Trophoblast cell (in vitro differentiated cells and primary cell): ENCODE results near the gene PLEK.
"Not testable (repeated sequence)": the region's sequence is repeated elsewhere in the genome, so short reads cannot be mapped to it uniquely, and the experiment has no call there.

Experiments used
- DNase-seq, 2 donors: peaks; one replicate each; pipeline ENCODE4 v3.0.0-alpha.2; 2016
- H2AFZ ChIP-seq: 2 replicates; pipeline ENCODE4 v1.6.1; 2013; ENCODE audit warnings: low read length, moderate library complexity, mild to moderate bottlenecking; ENCODE audit not compliant: insufficient read depth, poor library complexity
- H2AK5ac ChIP-seq: 2 replicates; pipeline ENCODE4 v1.6.1; 2013; ENCODE audit warnings: mild to moderate bottlenecking, low read length
- H2BK120ac ChIP-seq: 2 replicates; pipeline ENCODE4 v1.6.1; 2013; ENCODE audit warnings: low read length, mild to moderate bottlenecking, moderate library complexity; ENCODE audit not compliant: insufficient read depth, poor library complexity
- H2BK12ac ChIP-seq: 2 replicates; pipeline ENCODE4 v1.6.1; 2013; ENCODE audit warnings: mild to moderate bottlenecking, low read length, moderate library complexity
- H2BK5ac ChIP-seq: 2 replicates; pipeline ENCODE4 v1.6.1; 2013; ENCODE audit warnings: low read length, low read depth, moderate library complexity, mild to moderate bottlenecking; ENCODE audit not compliant: poor library complexity
- H3K14ac ChIP-seq: 2 replicates; pipeline ENCODE4 v1.6.1; 2013; ENCODE audit warnings: mild to moderate bottlenecking, low read length
- H3K18ac ChIP-seq: 2 replicates; pipeline ENCODE4 v1.6.1; 2013; ENCODE audit warnings: mild to moderate bottlenecking, low read length
- H3K23ac ChIP-seq: 2 replicates; pipeline ENCODE4 v1.6.1; 2013; ENCODE audit warnings: low read length
- H3K27ac ChIP-seq: 2 replicates; pipeline ENCODE4 v1.5.1; 2013; ENCODE audit warnings: low read depth, mild to moderate bottlenecking, inconsistent platforms, low read length, moderate library complexity
- H3K27me3 ChIP-seq: 2 replicates; pipeline ENCODE4 v1.6.1; 2013; ENCODE audit warnings: inconsistent platforms, mild to moderate bottlenecking, low read length, moderate library complexity; ENCODE audit not compliant: insufficient read depth
- H3K36me3 ChIP-seq, 2 experiments: 1 replicate in 1 of 2; 2 replicates in 1 of 2; pipeline ENCODE4 v1.6.1; 2013; ENCODE audit warnings: low read length in 2 of 2, mild to moderate bottlenecking in 2 of 2, moderate library complexity in 1 of 2; ENCODE audit not compliant: insufficient read depth in 2 of 2, control insufficient read depth in 1 of 2
- H3K4ac ChIP-seq: 2 replicates; pipeline ENCODE4 v1.6.1; 2013; ENCODE audit warnings: low read depth, mild to moderate bottlenecking, low read length, moderate library complexity
- H3K4me1 ChIP-seq, 2 experiments: 1 replicate in 1 of 2; 2 replicates in 1 of 2; pipeline ENCODE4 v1.6.1; 2013; ENCODE audit warnings: low read length in 2 of 2, mild to moderate bottlenecking in 2 of 2, moderate library complexity in 1 of 2; ENCODE audit not compliant: insufficient read depth in 2 of 2, control insufficient read depth in 1 of 2
- H3K4me2 ChIP-seq: 2 replicates; pipeline ENCODE4 v1.6.1; 2013; ENCODE audit warnings: inconsistent platforms, mild to moderate bottlenecking, low read length, moderate library complexity
- H3K4me3 ChIP-seq: 2 replicates; pipeline ENCODE4 v1.5.1; 2013; ENCODE audit warnings: mild to moderate bottlenecking, low read depth, low read length, inconsistent platforms
- H3K79me1 ChIP-seq: one replicate; pipeline ENCODE4 v1.6.1; 2013; ENCODE audit warnings: low read length
- H3K79me2 ChIP-seq: 2 replicates; pipeline ENCODE4 v1.6.1; 2013; ENCODE audit warnings: low read length, mild to moderate bottlenecking; ENCODE audit not compliant: control insufficient read depth, insufficient read depth, poor library complexity
- H3K9ac ChIP-seq: 2 replicates; pipeline ENCODE4 v1.6.1; 2013; ENCODE audit warnings: mild to moderate bottlenecking, low read length
- H3K9me3 ChIP-seq: 2 replicates; pipeline ENCODE4 v1.6.1; 2013; ENCODE audit warnings: low read depth, mild to moderate bottlenecking, control low read depth, inconsistent platforms, low read length; ENCODE audit not compliant: insufficient read depth
- H4K12ac ChIP-seq: 2 replicates; pipeline ENCODE4 v1.6.1; 2013; ENCODE audit warnings: low read depth, mild to moderate bottlenecking, low read length, moderate library complexity
- H4K8ac ChIP-seq: 2 replicates; pipeline ENCODE4 v1.6.1; 2013; ENCODE audit warnings: low read depth, mild to moderate bottlenecking, low read length, moderate library complexity
- H4K91ac ChIP-seq: one replicate; pipeline ENCODE4 v1.6.1; 2013; ENCODE audit warnings: low read depth, mild to moderate bottlenecking, low read length, moderate library complexity
- WGBS: extraction: QIAGEN DNeasy Blood & Tissue Kit; methylation state at CpG from one replicate; pipeline ENCODE4 v1.1.7; 2013; ENCODE audit warnings: missing lambda C conversion rate; ENCODE audit not compliant: insufficient read length, insufficient coverage; ENCODE audit errors: extremely low coverage; 5-methylcytosine and 5-hydroxymethylcytosine counted together

Gene PLEK

DNA sequence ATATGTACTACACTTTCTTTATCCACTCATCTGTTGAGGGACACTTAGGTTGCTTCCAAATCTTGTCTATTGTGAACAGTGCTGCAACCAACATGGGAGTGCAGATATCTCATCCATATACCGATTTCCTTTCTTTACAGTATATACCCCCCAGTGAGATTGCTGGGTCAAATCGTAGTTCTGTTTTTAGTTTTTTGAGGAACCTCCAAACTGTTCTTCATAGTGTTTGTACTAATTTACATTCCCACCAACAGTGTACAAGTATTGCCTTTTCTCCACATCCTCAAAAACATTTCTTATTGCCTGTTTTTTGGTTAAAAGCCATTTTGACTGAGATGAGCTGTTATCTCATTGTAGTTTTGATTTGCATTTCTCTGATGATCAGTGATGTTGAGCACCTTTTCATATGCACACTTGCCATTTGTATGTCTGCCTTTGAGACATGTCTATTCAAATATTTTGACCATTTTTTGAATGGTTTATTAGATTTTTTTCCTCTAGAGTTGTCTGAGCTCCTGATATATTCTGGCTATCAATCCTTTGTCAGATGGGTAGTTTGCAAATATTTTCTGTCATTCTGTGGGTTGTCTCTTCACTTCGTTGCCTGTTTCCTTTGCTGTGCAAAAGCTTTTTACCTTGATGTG is 12.2 kb downstream of the PLEK start:
- Histone ChIP-seq H3K9ac (no peak overlapping the region), H3K23ac (no peak overlapping the region), H2AFZ (no peak overlapping the region), H3K79me1 (no peaks in the 10 kb centered on the region), H3K4me3 (no peak overlapping the region), H3K18ac (no peak overlapping the region), H2BK120ac (no peak overlapping the region), H4K12ac (no peak overlapping the region), H3K4me1 (no peaks in the 10 kb centered on the region), H3K36me3 (no peaks in the 10 kb centered on the region), H3K4ac (no peak overlapping the region), H3K27ac (no peak overlapping the region), H4K8ac (no peak overlapping the region), H3K14ac (no peak overlapping the region), H3K27me3 (no peaks in the 10 kb centered on the region), H2AK5ac (no peak overlapping the region), H4K91ac (no peak overlapping the region), H2BK12ac (no peak overlapping the region), H3K9me3 (no peaks in the 10 kb centered on the region), H3K4me2 (no peak overlapping the region), H2BK5ac (no peak overlapping the region), H3K79me2 (no peaks in the 10 kb centered on the region)
- WGBS = no CpG with 5 or more reads among the region's 3 CpGs
- no peak for DNase-seq

DNA sequence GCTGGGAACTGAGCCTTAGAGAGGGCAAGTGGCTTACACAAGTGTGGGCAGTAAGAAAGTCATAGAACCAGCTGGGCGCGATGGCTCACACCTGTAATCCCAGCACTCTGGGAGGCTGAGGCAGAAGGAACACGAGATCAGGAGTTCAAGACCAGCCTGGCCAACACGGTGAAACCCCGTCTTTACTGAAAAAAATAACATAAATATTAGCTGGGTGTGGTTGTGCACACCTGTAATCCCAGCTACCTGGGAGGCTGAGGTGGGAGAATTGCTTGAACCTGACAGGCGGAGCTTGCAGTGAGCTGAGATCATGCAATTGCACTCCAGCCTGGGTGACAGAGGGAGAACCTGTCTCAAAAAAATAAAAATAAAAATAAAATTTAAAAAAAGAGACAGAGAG is 13.7 kb downstream of the PLEK start:
- no CpG with 5 or more reads among the region's 6 CpGs for WGBS
- not testable (repeated sequence) for DNase-seq, H3K9ac ChIP-seq, H4K12ac ChIP-seq, H3K14ac ChIP-seq, H4K91ac ChIP-seq, H3K79me1 ChIP-seq, H2AK5ac ChIP-seq, H3K36me3 ChIP-seq, H3K23ac ChIP-seq, H4K8ac ChIP-seq, H3K79me2 ChIP-seq, H2BK12ac ChIP-seq, H3K4me2 ChIP-seq, H3K4me3 ChIP-seq, H3K27ac ChIP-seq, H2BK5ac ChIP-seq, H3K18ac ChIP-seq, H3K4me1 ChIP-seq, H2AFZ ChIP-seq, H3K4ac ChIP-seq, H3K9me3 ChIP-seq, H3K27me3 ChIP-seq, H2BK120ac ChIP-seq

DNA sequence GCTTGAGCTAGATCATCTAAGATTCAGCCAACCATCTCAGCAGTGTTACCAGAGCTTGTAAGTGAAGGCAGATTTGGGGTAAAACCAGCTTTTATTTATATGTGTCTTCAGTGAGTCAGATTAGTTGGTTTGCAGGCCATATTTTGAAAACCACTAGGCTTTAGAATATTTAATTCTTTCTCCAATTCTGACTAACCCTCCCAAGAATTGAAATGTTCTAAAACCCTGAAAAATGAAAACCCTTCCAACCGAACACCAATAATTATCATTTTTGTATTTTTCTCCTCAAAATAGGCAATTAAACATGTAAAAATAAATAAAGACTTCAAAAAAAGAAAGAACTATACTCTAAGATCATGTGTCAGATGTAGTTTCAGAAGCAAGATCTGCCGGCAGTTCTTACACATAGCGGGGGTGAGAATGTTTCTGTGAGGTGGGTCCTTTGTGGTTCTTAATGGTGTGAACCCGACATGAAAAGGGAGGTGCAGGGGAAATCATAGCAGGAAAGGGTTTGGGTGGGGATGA is 14.2 kb downstream of the PLEK start:
- Histone ChIP-seq H3K79me1 (no peaks in the 10 kb centered on the region), H3K27me3 (no peaks in the 10 kb centered on the region), H2BK12ac (no peak overlapping the region), H3K9me3 (no peaks in the 10 kb centered on the region), H2AK5ac (no peak overlapping the region), H3K4ac (no peak overlapping the region), H3K4me2 (no peak overlapping the region), H3K27ac (no peak overlapping the region), H2BK5ac (no peak overlapping the region), H3K79me2 (no peaks in the 10 kb centered on the region), H3K4me1 (no peaks in the 10 kb centered on the region), H3K14ac (no peak overlapping the region), H3K4me3 (no peak overlapping the region), H2AFZ (no peak overlapping the region), H3K23ac (no peak overlapping the region), H4K91ac (no peak overlapping the region), H2BK120ac (no peak overlapping the region), H4K12ac (no peak overlapping the region), H3K9ac (no peak overlapping the region), H3K36me3 (no peaks in the 10 kb centered on the region), H3K18ac (no peak overlapping the region), H4K8ac (no peak overlapping the region)
- 100% methylated on average over 1 of the region's 4 CpGs for WGBS
- no peak for DNase-seq

DNA sequence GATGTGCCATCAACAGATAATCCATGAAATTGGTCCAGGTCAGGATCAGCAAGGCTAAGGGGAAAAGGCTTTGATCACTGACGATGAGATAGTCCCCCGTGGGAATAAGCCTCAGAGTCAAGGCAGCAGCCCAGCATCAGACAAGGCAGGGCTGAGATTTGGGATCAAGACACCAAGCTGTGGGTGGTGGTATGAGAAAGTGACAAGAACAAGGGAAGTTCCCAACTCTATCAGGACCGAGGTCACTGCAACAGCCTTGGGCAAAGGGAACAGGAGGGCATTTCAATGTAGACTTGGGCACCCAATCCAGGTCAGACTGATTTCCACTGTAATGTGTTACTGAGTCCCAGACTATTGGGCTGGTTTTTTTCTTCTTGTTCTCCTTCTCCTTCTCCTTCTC is 18.7 kb downstream of the PLEK start:
- H4K8ac ChIP-seq = no peak overlapping the region
- H2AK5ac ChIP-seq = no peak overlapping the region
- H3K4ac ChIP-seq = no peak overlapping the region
- H3K79me1 ChIP-seq = no peaks in the 10 kb centered on the region
- DNase-seq = no peak
- no peak overlapping the region for H2BK5ac ChIP-seq
- H3K79me2 ChIP-seq = no peaks in the 10 kb centered on the region
- no peak overlapping the region for H3K18ac ChIP-seq
- H3K27me3 ChIP-seq = no peaks in the 10 kb centered on the region
- no peak overlapping the region for H3K23ac ChIP-seq
- H3K4me2 ChIP-seq = no peak overlapping the region
- H3K14ac ChIP-seq = no peak overlapping the region
- no peak overlapping the region for H3K4me3 ChIP-seq
- H3K27ac ChIP-seq = no peak overlapping the region
- no peak overlapping the region for H2BK12ac ChIP-seq
- H4K12ac ChIP-seq = no peak overlapping the region
- H3K9ac ChIP-seq = no peak overlapping the region
- no peak overlapping the region for H2BK120ac ChIP-seq
- H3K4me1 ChIP-seq = no peaks in the 10 kb centered on the region
- H4K91ac ChIP-seq = no peak overlapping the region
- no peaks in the 10 kb centered on the region for H3K36me3 ChIP-seq
- WGBS = no CpG with 5 or more reads among the region's 3 CpGs
- H2AFZ ChIP-seq = no peak overlapping the region
- H3K9me3 ChIP-seq = no peaks in the 10 kb centered on the region
